Retina (tissue), 1 donor: ENCODE data around the gene TMEM150B.

Source experiments
- DNase-seq: peaks from one replicate; pipeline ENCODE4 v3.0.0-alpha.2; 2016

Gene TMEM150B, protein sequence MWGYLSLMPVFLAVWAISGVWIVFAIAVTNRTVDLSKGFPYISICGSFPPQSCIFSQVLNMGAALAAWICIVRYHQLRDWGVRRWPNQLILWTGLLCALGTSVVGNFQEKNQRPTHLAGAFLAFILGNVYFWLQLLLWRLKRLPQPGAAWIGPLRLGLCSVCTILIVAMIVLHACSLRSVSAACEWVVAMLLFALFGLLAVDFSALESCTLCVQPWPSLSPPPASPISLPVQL

DNA sequence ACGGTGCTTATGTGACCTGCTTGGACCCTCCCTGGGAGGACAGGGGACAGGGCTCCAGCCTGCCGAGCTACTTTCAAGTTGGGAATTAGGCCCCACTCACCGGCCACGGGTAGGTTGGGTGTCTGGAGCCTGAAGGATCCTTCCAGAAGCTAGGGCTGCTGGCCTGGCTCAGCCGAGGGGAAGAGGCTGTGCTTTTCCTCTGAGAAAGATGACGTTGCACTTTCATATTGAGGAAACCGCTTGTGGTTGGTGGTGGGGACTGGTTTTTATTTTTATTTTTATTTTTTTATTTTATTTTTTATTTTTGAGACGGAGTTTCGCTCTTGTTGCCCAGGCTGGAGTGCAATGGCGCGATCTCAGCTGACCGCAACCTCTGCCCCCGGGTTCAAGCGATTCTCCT is at the start of gene TMEM150B:
TSS of gene TMEM150B (minus strand) at position 170 of the 400 bp plus-strand sequence. CDS start 4,305 bp downstream, outside the sequence.
- DNase-seq = no peak

DNA sequence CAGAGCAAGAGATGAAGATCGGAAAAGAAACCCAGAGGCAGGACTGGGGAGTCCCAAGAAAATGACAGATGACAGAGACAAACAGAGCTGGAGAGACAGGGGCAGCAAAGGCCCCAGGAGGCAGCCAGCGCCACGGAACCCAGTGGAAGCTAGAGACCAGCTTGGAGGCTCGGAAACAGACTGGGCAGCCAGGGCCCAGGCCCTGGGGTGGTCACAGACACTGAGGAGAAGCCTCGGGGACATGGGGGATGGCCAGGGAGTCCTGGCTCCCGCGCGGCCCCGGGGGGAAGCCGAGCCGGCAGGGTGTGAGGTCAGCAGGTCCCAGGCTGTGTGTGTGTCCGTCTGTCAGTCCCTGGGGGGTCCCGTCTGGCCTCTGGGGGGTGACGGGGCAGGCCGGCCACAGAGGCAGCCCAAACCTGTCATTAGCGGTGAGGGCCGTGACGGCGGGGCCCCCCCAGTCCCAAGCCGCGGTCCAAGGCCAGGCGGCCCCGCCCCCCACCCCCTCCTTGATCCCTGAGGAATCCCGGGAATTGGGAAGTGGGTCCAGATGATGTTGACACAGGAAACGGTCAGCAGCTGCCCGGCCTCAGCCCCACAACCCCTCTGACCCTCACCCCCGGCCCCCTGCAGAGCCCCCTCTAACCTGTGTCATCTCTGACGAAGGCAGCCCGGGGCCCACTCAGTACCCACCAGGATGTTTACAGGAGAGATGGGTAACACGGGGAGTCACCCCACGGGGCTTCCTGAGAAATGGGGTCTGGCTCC is 49.0 kb upstream of the TMEM150B start:
- DNase-seq = no peak

DNA sequence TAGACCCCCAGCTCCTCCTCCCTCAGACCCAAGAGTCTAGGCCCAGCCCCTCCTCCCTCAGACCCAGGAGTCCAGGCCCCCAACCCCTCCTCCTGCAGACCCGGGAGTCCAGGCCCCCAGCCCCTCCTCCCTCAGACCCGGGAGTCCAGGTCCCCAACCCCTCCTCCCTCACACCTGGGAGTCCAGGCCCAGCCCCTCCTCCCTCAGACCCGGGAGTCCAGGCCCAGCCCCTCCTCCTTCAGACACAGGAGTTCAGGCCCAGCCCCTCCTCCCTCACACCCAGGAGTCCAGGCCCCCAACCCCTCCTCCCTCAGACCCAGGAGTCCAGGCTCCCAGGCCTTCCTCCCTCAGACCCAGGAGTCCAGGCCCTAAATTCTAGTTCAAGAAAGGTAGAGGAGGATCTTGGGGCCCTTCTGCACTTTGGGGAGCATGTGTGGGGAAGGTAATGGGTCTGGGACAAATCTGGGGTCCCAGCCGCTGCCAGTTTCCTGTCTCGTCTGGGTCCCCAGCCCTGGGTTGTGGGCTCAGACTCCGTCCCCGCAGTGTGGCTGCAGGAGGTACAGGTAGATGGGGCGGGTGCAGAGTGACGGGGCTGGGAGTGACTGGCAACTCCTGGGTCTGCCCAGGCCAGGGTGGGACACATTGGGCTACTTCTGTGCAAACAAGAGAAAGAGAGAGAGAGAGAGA is 48.3 kb upstream of the TMEM150B start:
- no peak for DNase-seq

DNA sequence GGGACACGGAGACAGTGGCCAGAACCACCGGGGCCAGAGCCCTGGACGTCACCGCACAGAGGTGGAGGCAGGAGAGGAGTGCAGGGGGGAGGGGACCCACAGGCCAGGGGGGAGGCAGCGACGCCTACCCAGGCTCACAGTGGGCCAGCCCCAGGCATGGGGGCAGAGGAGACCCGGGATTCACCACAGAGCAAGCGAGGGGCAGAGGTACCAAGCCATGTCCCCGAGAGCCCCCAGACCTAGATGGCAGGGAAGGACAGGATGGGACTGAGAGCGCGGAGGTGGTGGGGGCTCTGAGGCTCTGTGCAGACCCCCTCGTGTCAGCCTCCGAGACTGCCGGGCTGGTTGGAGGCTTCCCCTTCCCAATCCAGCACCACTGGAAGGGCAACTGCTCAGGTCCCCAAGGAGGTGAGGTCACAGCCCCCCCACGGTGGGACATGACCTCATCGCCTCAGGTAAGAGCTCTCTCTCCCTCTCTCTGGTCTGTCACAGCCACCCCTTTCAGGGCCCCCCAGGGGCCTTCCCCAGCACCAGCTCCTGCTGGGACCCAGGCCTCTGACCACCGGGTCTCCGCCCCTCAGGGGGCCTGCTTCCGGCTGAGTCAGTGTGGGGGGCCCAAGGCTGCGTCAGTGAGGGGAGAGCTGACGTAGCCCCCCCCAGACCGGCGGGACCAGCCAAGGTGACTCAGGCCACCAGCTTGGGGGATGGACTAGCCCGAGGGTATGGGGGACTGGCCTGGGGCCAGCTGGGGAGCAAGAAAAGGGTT is 47.4 kb upstream of the TMEM150B start:
- no peak for DNase-seq

DNA sequence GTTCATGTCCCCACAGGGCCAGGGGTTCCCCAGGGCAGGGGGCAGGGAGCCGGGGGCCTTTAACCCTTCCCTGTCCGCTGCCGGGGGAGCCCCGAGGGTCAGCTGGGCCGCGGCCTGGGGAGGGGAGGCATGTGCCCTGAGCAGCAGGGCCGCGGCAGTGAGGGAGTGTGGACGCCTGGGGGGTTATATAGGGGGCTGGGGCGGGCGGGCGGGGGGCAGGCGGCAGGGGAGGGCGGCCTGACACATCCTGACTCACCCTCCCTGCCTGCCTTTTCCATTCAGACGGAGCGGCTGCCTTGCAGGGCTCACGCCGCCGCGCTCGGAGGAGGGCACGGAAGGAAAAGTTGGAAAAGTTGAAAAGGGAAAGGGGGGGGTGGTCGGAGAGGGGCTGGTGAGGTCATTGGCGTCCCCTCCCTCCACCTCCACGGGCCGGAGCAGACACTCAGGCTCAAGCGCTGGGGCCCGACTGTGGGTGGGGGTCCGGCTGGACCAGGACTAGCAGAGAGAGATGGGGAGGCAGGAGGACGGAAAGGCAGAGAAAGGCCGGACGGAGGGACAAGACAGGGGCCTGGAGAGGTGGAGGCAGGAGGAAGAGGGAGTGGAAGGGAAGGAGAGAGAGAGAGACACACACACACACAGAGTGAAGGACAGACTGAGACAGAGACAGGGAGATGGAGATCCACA is 45.3 kb upstream of the TMEM150B start, which contains the start of gene IL11:
TSS of gene IL11 (minus strand) at position 159 of the 684 bp plus-strand sequence. CDS start at position 6, 153 bp downstream.
- no peak for DNase-seq

DNA sequence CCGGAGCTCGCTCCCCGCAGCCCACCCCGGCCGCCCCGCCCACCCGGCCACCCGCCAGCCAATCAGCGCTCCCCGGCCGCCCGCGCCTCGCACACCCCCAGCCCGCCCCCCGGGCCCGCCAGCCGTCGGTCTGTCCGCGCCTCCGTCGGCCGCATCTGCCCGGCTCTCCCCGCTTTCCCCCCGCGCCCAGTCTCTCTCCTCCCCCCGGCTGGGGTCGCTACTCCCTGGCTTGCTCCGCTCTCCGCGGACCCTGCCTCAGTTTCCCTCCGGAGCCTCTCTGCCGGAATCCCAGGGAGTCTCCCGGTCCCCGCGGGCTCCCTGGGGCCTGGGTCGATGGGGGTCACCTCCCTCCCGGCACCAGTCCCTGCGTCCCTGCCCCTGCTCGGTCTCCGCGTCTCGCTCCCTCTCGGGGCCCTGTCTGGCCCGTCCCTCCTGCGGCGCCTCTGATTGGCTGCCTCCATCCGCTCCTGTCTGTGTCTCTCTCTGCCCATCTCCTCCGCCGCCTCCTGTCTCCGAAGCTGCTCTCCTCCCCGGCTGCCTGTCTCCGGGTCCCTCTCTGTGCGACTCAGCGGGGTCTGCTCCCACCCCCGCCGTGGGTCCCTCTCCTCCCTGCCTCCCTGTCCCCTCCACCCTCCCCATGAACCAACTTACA is 44.6 kb upstream of the TMEM150B start:
- peak; percentile 77 for DNase-seq

DNA sequence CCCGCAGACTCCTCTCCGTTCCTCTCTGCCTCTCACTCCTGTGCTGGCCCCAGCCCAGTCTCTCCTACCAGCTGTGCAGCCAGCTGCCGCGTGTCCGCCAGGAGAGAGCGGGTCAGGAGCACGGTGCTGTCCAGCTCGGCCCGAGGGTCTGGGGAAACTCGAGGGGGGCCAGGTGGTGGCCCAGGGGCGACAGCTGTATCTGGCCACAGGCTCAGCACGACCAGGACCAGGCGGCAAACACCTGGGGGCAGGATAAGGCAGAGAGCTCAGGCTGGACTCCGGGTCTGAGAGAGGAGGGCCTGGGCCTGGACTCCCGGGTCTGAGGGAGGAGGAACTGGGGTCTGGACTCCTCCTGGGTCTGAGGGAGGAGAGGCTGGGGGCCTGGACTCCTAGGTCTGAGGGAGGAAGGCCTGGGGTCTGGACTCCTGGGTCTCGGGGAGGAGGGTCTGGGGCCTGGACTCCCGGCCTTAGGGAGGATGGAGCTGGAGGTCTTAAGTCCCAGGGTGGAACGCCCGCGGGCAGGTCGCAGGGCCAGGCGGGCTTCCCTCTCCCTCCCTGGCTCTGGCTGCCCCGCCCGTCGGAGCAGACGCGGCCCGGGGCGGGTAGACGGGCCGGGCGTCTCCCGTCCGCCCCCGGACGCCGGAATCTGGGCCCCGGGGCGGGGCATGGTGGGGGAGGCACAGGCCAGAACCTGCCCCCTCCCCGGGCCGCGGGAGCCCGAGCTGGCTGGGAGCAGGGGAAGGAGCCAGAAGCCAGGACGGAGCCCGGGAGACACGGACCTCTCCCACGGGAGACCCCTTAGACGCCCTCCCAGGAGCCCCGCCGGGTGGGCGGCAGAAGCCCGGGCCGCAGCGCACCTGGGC is 43.8 kb upstream of the TMEM150B start:
- DNase-seq = peak; percentile 51

DNA sequence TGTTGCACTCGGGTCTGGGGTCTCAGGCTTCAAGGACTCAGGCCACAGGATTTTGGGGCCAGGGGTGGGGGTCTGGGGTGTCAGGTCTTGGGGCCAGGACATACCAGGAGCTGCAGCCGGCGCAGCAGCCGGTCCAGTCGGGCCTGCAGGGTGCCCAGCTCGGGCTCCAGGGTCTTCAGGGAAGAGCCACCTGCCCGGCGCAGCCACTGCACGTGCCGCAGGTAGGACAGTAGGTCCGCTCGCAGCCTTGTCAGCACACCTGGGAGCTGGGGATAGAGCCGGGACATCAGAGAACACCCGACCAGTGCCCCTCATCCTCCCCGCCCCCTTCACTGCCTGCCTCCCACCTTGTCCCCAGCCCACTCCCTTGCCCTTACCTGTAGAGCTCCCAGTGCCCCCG is 43.0 kb upstream of the TMEM150B start:
- no peak for DNase-seq

DNA sequence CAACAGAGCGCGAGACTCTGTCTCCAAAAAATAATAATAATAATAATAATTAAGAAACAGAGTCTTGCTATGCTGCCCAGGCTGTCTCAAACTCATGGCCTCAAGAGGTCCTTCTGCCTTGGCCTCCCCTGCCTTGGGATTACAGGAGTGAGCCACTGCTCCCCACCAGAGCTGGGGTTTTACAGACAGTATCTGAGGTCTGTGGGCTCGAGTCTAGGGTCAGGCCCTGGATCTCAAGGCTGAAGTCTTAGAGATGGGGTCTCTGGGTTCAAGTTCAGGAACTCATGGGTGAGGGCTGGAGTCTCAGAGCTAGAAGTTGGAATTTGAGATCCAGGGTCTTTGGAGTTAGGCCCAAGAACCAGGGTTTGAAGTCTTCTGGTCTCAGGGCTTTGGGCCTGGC is 41.6 kb upstream of the TMEM150B start:
- DNase-seq = no peak

DNA sequence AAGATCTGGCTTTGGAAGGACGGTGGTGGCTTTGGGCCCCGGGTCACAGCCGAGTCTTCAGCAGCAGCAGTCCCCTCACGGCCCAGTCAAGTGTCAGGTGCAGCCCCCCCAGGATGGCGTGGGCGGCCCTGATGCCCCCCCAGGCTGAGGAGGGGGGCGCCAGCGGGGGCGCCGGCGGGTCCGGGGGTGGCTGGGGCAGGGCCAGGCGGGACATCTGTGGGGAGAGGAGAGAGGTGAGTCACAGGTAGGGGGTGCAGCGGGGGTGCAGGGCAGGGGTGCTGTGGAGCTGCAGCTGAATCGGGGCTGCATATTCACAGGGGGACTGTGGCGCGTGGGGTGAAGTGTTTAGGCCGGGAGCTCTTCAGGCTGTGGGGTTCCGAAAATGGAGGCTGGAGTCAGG is 40.8 kb upstream of the TMEM150B start:
- no peak for DNase-seq

DNA sequence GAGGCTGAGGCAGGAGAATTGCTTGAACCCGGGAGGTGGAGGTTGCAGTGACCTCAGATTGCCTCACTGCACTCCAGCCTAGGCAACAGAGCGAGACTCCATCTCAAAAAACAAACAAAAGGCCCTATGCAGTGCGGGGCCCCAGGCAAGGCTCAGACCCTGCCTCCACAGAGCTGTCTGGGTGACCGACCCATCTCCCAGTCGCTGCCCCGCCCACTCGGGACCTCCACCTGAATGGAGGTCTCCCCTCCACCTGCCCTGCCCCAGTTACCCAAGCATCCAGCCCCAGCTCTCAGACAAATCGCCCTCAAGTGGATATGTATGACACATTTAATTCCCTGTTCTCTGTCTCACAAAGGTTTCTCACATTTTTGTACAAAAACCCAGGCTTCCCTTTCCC is 40.1 kb upstream of the TMEM150B start:
- no peak for DNase-seq

DNA sequence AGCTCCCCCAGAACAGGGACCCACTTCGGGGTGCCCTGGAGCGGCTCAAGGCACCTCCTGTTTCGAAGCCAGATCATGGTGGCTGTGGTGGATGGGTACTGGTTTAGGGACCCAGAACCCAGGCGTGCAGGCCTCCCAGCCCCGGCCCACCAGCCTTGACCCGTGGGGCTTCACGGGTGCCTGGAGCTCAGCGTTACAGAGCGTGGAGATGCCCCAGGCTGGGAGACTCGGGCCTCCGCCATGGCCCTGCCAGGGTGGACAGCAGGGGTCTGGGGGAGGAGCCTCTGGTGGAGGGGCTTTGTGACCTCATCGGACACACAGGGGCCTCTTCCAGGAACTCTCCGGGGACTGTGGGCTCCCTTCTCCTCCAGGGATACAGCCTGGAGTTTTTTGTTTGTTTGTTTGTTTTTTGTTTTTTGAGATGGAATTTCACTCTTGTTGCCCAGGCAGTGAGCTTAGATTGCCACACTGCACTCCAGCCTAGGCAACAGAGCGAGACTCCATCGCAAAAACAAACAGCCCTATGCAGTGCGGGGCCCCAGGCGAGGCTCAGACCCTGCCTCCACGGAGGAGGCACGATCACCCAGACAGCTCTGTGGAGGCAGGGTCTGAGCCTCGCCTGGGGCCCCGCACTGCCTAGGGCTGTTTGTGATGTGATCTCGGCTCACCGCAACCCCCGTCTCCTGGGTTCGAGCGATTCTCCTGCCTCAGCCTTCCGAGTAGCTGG is 38.0 kb upstream of the TMEM150B start, which contains the start of gene GARIN5B:
TSS of gene GARIN5B (minus strand) at position 271 of the 727 bp plus-strand sequence. CDS start at position 77, 194 bp downstream.
- no peak for DNase-seq

DNA sequence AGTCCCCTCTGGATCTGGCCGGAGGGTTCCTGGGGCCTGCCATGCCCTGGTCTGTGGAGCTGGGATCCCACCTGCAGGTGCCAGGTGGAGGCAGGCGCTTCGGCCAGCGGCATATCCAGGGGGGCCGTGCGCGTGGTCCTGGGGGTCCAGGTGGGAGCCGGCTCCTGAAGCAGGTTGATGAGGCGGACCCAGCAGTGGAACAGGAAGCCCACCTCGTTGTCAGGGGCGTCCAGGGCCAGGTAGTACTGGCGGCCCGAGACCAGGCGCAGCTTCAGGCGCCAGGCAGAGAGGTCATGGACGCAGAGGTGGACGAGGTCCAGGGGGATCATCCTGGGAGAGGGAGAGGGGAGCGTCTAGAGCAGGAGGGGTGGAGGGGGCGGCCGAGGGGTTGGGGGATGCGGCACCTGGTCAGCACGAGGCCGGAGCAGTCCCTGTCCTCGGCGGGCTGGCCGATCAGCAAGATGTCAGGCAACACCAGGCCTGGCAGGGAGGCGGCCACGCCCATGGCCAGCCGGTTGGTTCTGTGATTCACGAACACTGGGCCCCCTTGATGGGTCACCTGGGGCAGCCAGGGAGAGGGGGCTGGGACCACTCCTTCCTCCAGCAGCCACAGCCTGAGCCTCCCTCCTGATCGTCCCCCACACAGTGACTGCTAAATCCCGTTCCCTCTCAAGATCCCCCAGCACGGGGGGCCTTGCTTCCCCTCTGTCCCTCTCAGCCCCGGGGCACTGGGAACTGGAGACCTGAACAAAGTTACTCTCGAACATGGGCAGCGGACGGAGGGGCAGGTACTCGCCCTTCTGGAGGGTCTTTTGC is 37.2 kb upstream of the TMEM150B start:
- no peak for DNase-seq

DNA sequence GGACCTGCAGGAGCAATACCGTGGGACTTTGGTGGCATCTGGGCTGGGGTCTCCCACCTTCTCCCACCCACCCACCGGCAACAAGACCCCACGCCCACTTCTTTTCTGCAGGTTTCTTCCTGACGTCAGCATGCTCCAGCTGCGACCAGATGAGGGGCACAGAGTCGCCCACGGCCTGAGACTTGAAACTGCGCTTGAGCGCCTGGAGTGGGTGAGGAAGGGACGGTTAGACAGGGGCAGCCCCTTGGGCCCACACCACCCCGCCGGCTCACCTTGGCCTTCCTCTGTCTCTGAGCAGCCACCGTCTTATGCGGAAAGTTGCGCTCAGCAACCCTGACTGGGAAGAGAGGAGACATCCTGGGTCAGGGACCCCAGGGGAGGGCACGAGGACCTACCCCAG is 35.8 kb upstream of the TMEM150B start:
- no peak for DNase-seq

DNA sequence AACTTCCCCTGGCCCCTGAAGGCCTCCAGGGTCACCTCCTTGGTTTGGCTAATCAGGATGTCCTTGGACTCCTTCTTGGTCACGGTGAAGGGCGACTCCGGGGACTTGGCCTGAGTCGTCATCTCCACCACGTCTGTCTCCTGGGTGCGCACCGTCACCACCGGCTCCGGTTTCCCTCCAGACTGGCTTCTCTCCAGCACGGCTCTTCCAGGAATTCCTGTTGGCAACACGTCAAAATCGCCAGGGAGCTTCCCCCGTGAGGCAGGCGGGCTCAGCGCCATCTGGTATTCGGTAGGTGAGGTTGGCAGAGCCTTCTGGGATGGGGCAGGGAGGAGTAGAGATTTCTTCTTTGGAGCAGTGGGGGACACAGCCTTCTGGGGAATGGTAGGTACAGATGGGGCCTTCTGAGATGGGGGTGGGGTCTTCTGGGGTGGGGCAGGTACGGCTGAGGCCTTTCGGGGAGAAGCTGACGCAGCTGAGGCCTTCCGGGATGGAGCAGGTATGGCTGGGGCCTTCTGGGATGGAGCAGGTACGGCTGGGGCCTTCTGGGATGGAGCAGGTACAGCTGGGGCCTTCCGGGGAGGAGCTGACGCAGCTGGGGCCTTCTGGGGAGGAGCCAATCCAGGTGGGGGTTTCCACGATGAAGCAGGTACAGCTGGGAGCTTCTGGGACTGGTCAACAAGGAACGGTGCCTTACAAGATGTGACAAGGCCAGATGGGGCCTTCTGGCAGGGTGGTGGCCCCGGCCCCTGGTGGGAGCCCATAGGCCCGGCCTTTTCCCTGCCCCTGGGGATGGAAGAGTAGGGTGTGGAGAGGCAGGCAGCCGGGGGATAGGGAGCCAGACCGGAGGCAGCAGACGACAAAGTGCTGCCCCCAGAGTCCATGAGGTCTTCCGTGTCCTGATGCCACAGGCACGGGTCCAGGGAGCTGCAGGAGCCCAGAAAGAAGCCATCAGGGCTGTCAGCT is 34.1 kb upstream of the TMEM150B start:
- no peak for DNase-seq

DNA sequence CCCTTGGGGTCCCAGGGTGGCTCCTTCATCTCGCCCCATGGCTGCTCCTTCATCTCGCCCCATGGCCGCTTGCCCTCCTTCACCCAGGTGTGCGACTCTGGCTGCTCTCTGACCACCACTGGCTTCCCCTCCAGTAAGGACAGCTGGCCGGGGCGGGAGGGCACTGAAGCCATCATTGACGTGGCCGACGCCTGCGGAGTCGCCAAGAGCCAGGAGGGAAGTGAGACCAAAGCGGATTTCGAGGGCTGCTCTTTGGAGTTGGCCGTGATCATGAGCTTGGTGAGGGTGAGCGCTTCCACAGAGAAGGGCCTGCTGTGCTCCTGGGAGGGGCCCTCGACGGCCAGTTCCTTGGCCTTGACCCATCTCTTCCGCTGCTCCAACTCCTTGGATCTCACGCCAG is 33.4 kb upstream of the TMEM150B start:
- no peak for DNase-seq

DNA sequence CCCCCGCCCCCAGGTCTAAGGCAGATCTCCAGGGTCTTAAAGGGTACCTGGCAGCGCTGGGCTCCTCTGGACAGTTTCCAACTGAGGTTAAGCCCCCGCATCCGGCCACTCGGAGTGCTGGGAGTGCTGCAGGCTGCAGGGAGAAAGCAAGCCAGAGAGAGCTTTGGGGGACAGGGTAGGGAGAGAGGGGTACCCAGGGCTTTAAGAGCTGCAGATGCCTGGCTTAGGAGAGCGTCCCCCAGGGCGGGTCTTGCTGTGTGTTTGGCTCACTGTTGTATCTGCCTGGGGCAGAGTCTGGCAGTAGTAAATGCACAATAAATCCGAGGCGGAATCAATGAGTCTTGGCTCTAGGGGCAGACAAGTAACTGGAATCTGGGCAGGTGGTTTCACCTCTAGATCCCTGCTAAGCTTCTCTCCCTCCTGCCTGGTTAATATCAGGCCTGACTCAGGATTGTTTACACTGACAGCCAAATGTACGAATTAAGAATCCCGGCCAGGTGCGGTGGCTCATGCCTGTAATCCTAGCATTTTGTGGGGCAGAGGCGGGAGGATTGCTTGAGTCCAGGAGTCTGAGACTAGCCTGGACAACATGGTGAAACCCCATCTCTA is 30.2 kb upstream of the TMEM150B start:
- no peak for DNase-seq
